ENCODE results near the gene TMEM212. TPM values are rescaled to one million over a fixed set of nuclear protein-coding genes. Genes with fewer than 3 reads are reported as not detected.

TMEM212 gene
- total and polyA plus RNA-seq, 9 of the 15 experiments (the other 6 are each of a cell fraction or from before 2014, with no cell fraction given) = not detected

DNA sequence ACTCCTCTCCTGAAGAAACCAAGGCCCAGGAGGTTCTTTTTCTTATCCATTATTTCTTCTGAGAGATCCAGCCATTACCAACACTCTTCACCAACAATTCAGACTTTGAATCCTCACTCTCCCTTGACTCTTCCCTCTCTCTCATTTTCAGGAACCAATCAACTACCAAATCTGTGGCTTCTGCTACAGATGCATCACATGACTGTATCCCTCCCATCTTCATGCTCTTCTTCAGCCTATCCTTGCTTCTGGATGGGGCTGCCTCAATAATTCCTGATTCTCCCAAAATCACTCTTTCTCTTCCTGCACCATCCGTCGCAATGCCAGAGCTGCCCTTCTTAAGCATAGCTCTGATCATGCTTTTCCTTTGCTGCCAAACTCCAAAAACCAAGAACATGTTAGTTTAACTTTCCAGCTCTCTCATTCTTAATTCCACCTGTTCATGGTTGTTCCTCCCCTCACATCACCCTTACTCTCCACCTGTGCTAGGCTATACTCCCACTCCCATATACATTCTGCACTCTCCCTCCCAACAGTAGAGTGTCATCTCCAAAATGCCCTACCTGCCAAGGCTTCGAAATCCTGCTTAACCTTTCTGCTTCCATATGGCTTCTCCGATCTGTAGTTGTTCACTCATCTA, 46.4 kb upstream of the TMEM212 start:
- Histone ChIP-seq H3K9me1 (ENCODE audit: control insufficient read depth, insufficient read depth, low read length) (peaks cover 6% of the 10 kb centered on the region), H3K9ac (ENCODE audit: insufficient read depth in 1 of 2, low read depth in 2 of 2, low read length in 2 of 2) (no peak overlapping the region), H3K9me3 (replicated peaks; ENCODE audit: control insufficient read depth, insufficient read depth, low read depth, low read length) (no peaks in the 10 kb centered on the region), H3K4me2 (ENCODE audit: insufficient read depth, low read length) (no peak overlapping the region; the same call in 1 of the 2 replicates), H3K4me1 (replicated peaks in 1 of 2; ENCODE audit: control insufficient read depth in 2 of 2, insufficient read depth in 2 of 2, low read length in 2 of 2) (peaks cover 11 to 40% of the 10 kb centered on the region in 2 experiments; a peak in 4 of 5 replicates), H3K36me3 (ENCODE audit: control insufficient read depth, insufficient read depth, low read length) (no peaks in the 10 kb centered on the region; the same call in 2 of the 3 replicates), H3K79me2 (ENCODE audit: control insufficient read depth, insufficient read depth, low read length) (peaks cover 74% of the 10 kb centered on the region), H4K20me1 (replicated peaks; ENCODE audit: control insufficient read depth, insufficient read depth, low read length) (no peaks in the 10 kb centered on the region), H3K4me3 (no peak overlapping the region), H2AFZ (ENCODE audit: low read depth, low read length) (no peak overlapping the region), H3K27ac (ENCODE audit: extremely low read depth, low read depth, low read length) (no peak overlapping the region), H3K27me3 (ENCODE audit: control insufficient read depth in 2 of 2, insufficient read depth in 2 of 2, low read length in 2 of 2) (no peaks in the 10 kb centered on the region)
- no peak for DNase-seq (ENCODE audit: extremely low read depth in 1 of 4, low spot score in 3 of 4)
- FAIRE-seq = no peak
- BruUV-seq (replicated peaks) = no TSS peak
- in situ Hi-C loops (cut with MboI) (no loop called here), intact Hi-C loops (cut with micrococcal nuclease) (no loop called here)
- POLR2A ChIA-PET = interaction anchor here (0.6 to 3.2 kb wide), 3 partner anchors 10 to 195 kb away, joined by 3 to 11 read pairs (median 4); no protein-coding TSS in a partner anchor
- CTCF ChIA-PET (ENCODE audit: low intra/inter-chr PET ratio) = no interaction called here
- no peak for ATAC-seq
- WGBS (ENCODE audit: insufficient coverage, low coverage, missing lambda C conversion rate) = 93% methylated on average over 4 of the region's 4 CpGs
- TF ChIP-seq ZNF764 (CRISPR knock-in tag; IDR thresholded peaks at IDR 0.05; ENCODE audit: low read depth) (no peak), ZKSCAN1 (IDR thresholded peaks at IDR 0.05; ENCODE audit: low read depth, low read length) (no peak), SOX6 (IDR thresholded peaks at IDR 0.05) (no peak), KLF16 (IDR thresholded peaks at IDR 0.05) (no peak), RCOR1 (IDR thresholded peaks at IDR 0.05; ENCODE audit: borderline replicate concordance in 1 of 2, low read depth in 2 of 2, low read length in 2 of 2) (no peak), TOE1 (IDR thresholded peaks at IDR 0.05; ENCODE audit: borderline replicate concordance) (peak; percentile 26; the same call in 1 of the 2 replicates), TOE1 (CRISPR knock-in tag; IDR thresholded peaks at IDR 0.05; ENCODE audit: borderline replicate concordance, low read depth) (no peak), CC2D1A (IDR thresholded peaks at IDR 0.05) (no peak), SNRNP70 (optimal IDR thresholded peaks at IDR 0.05; ENCODE audit: low read depth, low read length) (no peak), SRF (CRISPR knock-in tag; IDR thresholded peaks at IDR 0.05) (no peak), NR4A1 (CRISPR knock-in tag; IDR thresholded peaks at IDR 0.05) (no peak), NR4A1 (tag; IDR thresholded peaks at IDR 0.05) (no peak), ZNF316 (IDR thresholded peaks at IDR 0.05) (no peak), POLR2G (IDR thresholded peaks at IDR 0.05; ENCODE audit: low read depth, low read length) (no peak), L3MBTL2 (IDR thresholded peaks at IDR 0.05) (no peak)
- TF ChIP-seq, protein P1, sequence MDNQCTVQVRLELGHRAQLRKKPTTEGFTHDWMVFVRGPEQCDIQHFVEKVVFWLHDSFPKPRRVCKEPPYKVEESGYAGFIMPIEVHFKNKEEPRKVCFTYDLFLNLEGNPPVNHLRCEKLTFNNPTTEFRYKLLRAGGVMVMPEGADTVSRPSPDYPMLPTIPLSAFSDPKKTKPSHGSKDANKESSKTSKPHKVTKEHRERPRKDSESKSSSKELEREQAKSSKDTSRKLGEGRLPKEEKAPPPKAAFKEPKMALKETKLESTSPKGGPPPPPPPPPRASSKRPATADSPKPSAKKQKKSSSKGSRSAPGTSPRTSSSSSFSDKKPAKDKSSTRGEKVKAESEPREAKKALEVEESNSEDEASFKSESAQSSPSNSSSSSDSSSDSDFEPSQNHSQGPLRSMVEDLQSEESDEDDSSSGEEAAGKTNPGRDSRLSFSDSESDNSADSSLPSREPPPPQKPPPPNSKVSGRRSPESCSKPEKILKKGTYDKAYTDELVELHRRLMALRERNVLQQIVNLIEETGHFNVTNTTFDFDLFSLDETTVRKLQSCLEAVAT (IDR thresholded peaks at IDR 0.05) = no peak
- TF ChIP-seq, protein P2, sequence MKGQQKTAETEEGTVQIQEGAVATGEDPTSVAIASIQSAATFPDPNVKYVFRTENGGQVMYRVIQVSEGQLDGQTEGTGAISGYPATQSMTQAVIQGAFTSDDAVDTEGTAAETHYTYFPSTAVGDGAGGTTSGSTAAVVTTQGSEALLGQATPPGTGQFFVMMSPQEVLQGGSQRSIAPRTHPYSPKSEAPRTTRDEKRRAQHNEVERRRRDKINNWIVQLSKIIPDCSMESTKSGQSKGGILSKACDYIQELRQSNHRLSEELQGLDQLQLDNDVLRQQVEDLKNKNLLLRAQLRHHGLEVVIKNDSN (CRISPR knock-in tag; IDR thresholded peaks at IDR 0.05) = 0 out of 2 replicates have a peak, but pooled peaks have one; percentile 7
- TF ChIP-seq, protein P3, sequence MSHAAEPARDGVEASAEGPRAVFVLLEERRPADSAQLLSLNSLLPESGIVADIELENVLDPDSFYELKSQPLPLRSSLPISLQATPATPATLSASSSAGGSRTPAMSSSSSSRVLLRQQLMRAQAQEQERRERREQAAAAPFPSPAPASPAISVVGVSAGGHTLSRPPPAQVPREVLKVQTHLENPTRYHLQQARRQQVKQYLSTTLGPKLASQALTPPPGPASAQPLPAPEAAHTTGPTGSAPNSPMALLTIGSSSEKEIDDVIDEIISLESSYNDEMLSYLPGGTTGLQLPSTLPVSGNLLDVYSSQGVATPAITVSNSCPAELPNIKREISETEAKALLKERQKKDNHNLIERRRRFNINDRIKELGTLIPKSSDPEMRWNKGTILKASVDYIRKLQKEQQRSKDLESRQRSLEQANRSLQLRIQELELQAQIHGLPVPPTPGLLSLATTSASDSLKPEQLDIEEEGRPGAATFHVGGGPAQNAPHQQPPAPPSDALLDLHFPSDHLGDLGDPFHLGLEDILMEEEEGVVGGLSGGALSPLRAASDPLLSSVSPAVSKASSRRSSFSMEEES (CRISPR knock-in tag; IDR thresholded peaks at IDR 0.05) = peak; percentile 59
- TF ChIP-seq, protein P4, sequence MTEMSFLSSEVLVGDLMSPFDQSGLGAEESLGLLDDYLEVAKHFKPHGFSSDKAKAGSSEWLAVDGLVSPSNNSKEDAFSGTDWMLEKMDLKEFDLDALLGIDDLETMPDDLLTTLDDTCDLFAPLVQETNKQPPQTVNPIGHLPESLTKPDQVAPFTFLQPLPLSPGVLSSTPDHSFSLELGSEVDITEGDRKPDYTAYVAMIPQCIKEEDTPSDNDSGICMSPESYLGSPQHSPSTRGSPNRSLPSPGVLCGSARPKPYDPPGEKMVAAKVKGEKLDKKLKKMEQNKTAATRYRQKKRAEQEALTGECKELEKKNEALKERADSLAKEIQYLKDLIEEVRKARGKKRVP (CRISPR knock-in tag; IDR thresholded peaks at IDR 0.05) = no peak
